GM21367 (cell line): ENCODE data around the gene PPP1R26.
"Not testable (repeated sequence)": the region's sequence is repeated elsewhere in the genome, so short reads cannot be mapped to it uniquely, and the experiment has no call there.

ENCODE experiments used
- ATAC-seq: cut with Tn5 transposase; IDR thresholded peaks from one replicate; pipeline ENCODE4 v1.9.1; 2021; ENCODE audit not compliant: unreplicated experiment

PPP1R26 gene

GRCh38 chr9:135535631-135536030 is 56.0 kb downstream of the PPP1R26 start:
- not testable (repeated sequence) for ATAC-seq

DNA sequence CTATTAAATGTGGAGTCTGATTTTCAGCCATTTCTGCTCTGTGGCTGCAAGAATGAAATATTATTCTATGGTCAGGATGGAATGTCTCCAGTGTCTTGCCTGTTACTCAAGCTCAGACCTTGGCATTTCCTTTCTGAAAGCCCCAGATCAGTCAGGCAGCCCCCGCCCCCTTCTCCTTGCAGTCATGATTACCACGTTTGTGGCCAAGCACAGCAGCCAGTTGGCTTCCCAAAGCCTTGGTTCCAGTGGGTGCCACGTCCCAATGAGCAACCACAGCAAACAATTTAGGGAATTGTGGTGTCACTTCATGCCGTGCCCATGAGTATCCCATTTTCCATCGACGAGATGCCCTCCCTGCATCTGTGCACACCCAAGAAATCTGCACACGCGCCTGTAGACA is 56.6 kb downstream of the PPP1R26 start:
- ATAC-seq = no peak
